Psoas muscle (tissue), 8 donors: ENCODE data around the gene FXYD3. TPM values are rescaled to one million over a fixed set of nuclear protein-coding genes. Genes with fewer than 3 reads are reported as not detected.

Experiments used
- ATAC-seq, 4 donors: fragments of 200-7000 bp; cut with Tn5 transposase; one replicate each; pipeline ENCODE4 v1.9.1; 2020; ENCODE audit warnings: moderate library complexity in 3 of 4, mild to moderate bottlenecking in 2 of 4
- DNase-seq, 2 donors: peaks; one replicate each; pipeline ENCODE4 v3.0.0-alpha.2; 2020
- H3K27ac ChIP-seq: fragments of 200-600 bp; one replicate; pipeline ENCODE4 v1.8.0; 2022
- H3K27me3 ChIP-seq, 3 donors: fragments of 200-600 bp in 1 of 3; one replicate each; pipeline versions ENCODE4 v1.6.1 to v1.8.0; 2013 to 2022; ENCODE audit warnings: low read length in 2 of 3, mild to moderate bottlenecking in 2 of 3, moderate library complexity in 1 of 3; ENCODE audit not compliant: insufficient read depth in 3 of 3
- H3K36me3 ChIP-seq, 2 donors: fragments of 200-600 bp in 1 of 2; one replicate each; pipeline versions ENCODE4 v1.6.1 to v1.8.0; 2013 to 2022; ENCODE audit warnings: low read depth in 1 of 2, mild to moderate bottlenecking in 1 of 2, moderate library complexity in 1 of 2; ENCODE audit not compliant: insufficient read depth in 1 of 2
- H3K4me1 ChIP-seq: fragments of 200-600 bp; one replicate; pipeline ENCODE4 v1.8.0; 2022
- H3K4me3 ChIP-seq: fragments of 200-600 bp; one replicate; pipeline ENCODE4 v1.8.0; 2022; ENCODE audit warnings: mild to moderate bottlenecking
- H3K9me3 ChIP-seq: fragments of 200-600 bp; one replicate; pipeline ENCODE4 v1.8.0; 2022
- WGBS, 3 donors: extraction: QIAGEN DNeasy Blood & Tissue Kit; methylation state at CpG; one replicate each; pipeline versions ENCODE4 v1.1.6 to v1.1.7; 2013; 5-methylcytosine and 5-hydroxymethylcytosine counted together
- intact Hi-C, 2 donors: fragments of 100-400 bp; cut with DNase I; formaldehyde crosslinking; loops; one replicate each; pipeline versions ENCODE4 v1.11.0 to v1.14.2; 2022
- polyA plus RNA-seq, 3 donors: library from polyadenylated mRNA; stranded (reverse); fragments of 200-250 nt; gene quantifications; one replicate each; pipeline ENCODE4 v1.2.3, GENCODE V29; 2013
- total RNA-seq, 4 donors: library from RNA; stranded (reverse); fragmentation: NEBNext Ultra II Directional in 2 of 4; extraction: Animal tissue kit (Norgen Biotek cat#: 25700) in 2 of 4; gene quantifications; one replicate each; pipeline versions ENCODE4 v1.2.1 to v1.2.4, GENCODE V29; 2021 to 2023
- TF ChIP-seq, protein P1 (sequence below): fragments of 200-600 bp; IDR thresholded peaks from one replicate; pipeline ENCODE4 v1.8.0; 2022; ENCODE audit warnings: antibody characterized with exemption
- donor health status: healthy with polysubstance abuse.
- donor health status: DM: no; HTN: no; CAD: no; lungs with moderate emphysema.
- donor health status: Bipolar disorder and iron deficiency.
- donor health status: healthy.
- donor health status: DM: yes; HTN: yes; CAD: no.
- donor health status: DM: no; HTN: no; CAD: no.
- donor health status: DM: no; HTN: no; CAD: no.
- donor health status: DM: yes; HTN: yes; CAD: no.

The FXYD3 gene
- total and polyA plus RNA-seq, 7 donors, result 0.10 to 0.38 (median 0.13) TPM; not detected in 4

- no peaks in the 10 kb centered on the region for H3K27me3 ChIP-seq
- peaks cover 9% of the 10 kb centered on the region for H3K4me1 ChIP-seq
- no peak overlapping the region for H3K4me3 ChIP-seq
- intact Hi-C loops, result no loop called here
- no peaks in the 10 kb centered on the region for H3K9me3 ChIP-seq
- TF ChIP-seq, protein P1, sequence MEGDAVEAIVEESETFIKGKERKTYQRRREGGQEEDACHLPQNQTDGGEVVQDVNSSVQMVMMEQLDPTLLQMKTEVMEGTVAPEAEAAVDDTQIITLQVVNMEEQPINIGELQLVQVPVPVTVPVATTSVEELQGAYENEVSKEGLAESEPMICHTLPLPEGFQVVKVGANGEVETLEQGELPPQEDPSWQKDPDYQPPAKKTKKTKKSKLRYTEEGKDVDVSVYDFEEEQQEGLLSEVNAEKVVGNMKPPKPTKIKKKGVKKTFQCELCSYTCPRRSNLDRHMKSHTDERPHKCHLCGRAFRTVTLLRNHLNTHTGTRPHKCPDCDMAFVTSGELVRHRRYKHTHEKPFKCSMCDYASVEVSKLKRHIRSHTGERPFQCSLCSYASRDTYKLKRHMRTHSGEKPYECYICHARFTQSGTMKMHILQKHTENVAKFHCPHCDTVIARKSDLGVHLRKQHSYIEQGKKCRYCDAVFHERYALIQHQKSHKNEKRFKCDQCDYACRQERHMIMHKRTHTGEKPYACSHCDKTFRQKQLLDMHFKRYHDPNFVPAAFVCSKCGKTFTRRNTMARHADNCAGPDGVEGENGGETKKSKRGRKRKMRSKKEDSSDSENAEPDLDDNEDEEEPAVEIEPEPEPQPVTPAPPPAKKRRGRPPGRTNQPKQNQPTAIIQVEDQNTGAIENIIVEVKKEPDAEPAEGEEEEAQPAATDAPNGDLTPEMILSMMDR, result no peak
- DNase-seq, result no peak
- H3K27ac ChIP-seq, result peak overlapping the region; percentile 9
- H3K36me3 ChIP-seq, result no peaks in the 10 kb centered on the region
- 83 to 90% (median 86%) methylated on average over 9 of the region's 9 CpGs for WGBS, 3 donors
- no peak for ATAC-seq
Observed at GRCh38 chr19:35119578-35120155, 4.0 kb downstream of the FXYD3 start.

- 52 to 62% (median 53%) methylated on average over 7 of the region's 7 CpGs for WGBS, 3 donors
- Histone ChIP-seq H3K27ac (peak overlapping the region; percentile 30), H3K4me1 (peaks cover 13% of the 10 kb centered on the region), H3K36me3 (no peaks in the 10 kb centered on the region), H3K9me3 (no peaks in the 10 kb centered on the region), H3K4me3 (no peak overlapping the region), H3K27me3 (no peaks in the 10 kb centered on the region)
- intact Hi-C loops, result no loop called here
- DNase-seq (no peak), ATAC-seq (no peak)
- TF ChIP-seq, protein P1, result no peak
Observed at GRCh38 chr19:35120492-35120891, 4.9 kb downstream of the FXYD3 start.

DNA sequence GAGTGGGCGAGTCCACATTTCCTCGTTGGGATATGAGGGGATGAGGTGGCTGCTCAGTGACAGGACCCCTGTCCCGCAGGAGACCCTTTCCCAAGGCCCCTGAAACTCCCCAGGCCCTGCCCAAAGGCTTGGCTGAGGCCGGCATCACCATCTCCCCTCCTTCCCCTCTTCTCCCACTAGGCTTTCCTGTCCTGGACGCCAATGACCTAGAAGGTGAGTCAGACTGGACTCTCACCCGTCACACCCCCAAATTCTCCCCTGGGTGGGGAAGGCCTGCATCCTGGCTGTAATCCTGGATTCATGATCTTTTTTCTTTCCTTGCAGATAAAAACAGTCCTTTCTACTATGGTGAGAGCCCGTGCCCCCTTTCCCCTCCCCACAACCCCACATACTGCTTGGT, 5.3 kb downstream of the FXYD3 start:
- H3K9me3 ChIP-seq, result no peaks in the 10 kb centered on the region
- ATAC-seq (no peak), DNase-seq (peak in 1 of 2 donors; percentile 56)
- TF ChIP-seq, protein P1, result no peak
- peak overlapping the region; percentile 30 for H3K27ac ChIP-seq
- WGBS, 3 donors, result 70 to 78% (median 72%) methylated on average over 7 of the region's 7 CpGs
- no peaks in the 10 kb centered on the region for H3K27me3 ChIP-seq
- intact Hi-C loops, result no loop called here
- no peak overlapping the region for H3K4me3 ChIP-seq
- H3K4me1 ChIP-seq, result peaks cover 13% of the 10 kb centered on the region
- H3K36me3 ChIP-seq, result no peaks in the 10 kb centered on the region

- DNase-seq (no peak), ATAC-seq (no peak)
- Histone ChIP-seq H3K27ac (peak overlapping the region; percentile 78), H3K4me1 (peaks cover 13% of the 10 kb centered on the region), H3K9me3 (no peaks in the 10 kb centered on the region), H3K36me3 (no peaks in the 10 kb centered on the region), H3K4me3 (no peak overlapping the region), H3K27me3 (no peaks in the 10 kb centered on the region)
- TF ChIP-seq, protein P1, result no peak
- intact Hi-C loops, result no loop called here
- 70 to 76% (median 70%) methylated on average over 19 of the region's 19 CpGs for WGBS, 3 donors
Observed at GRCh38 chr19:35122687-35123551, 7.3 kb downstream of the FXYD3 start.
